C4-2B (cell line): ENCODE results near the gene CFLAR.

ENCODE experiments used
- ZFX ChIP-seq: fragments of 450-650 bp; IDR thresholded peaks from 2 replicates; pipeline ENCODE4 v1.6.1; 2017
- TF ChIP-seq, protein P1 (sequence below): fragments of 450-650 bp; conservative IDR thresholded peaks from 2 replicates; pipeline ENCODE4 v1.5.1; 2017; ENCODE audit warnings: mild to moderate bottlenecking

DNA sequence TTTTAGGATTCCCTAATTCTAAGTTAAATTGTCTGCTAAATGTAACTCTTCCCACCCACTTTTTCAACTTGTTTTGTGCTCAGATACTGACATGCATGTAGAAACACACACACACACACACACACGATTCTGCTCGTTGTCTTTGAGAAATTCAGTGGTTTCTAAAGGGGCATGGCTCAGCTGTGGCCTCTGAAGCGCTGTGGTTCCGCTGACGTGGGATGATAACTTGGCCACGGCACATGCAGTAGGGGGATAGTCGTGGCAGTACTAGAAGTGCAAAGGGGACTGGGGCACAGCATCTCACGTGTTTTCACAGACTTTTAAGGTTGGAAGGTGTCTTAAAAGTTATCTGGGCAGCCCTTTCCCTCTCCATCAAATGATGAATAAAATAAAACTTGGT is 85.4 kb downstream of the CFLAR start:
- TF ChIP-seq, protein P1, sequence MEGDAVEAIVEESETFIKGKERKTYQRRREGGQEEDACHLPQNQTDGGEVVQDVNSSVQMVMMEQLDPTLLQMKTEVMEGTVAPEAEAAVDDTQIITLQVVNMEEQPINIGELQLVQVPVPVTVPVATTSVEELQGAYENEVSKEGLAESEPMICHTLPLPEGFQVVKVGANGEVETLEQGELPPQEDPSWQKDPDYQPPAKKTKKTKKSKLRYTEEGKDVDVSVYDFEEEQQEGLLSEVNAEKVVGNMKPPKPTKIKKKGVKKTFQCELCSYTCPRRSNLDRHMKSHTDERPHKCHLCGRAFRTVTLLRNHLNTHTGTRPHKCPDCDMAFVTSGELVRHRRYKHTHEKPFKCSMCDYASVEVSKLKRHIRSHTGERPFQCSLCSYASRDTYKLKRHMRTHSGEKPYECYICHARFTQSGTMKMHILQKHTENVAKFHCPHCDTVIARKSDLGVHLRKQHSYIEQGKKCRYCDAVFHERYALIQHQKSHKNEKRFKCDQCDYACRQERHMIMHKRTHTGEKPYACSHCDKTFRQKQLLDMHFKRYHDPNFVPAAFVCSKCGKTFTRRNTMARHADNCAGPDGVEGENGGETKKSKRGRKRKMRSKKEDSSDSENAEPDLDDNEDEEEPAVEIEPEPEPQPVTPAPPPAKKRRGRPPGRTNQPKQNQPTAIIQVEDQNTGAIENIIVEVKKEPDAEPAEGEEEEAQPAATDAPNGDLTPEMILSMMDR = no peak
- TF ChIP-seq ZFX = no peak
